Measurements from ENCODE around the gene FAM32A.

Gene FAM32A

DNA sequence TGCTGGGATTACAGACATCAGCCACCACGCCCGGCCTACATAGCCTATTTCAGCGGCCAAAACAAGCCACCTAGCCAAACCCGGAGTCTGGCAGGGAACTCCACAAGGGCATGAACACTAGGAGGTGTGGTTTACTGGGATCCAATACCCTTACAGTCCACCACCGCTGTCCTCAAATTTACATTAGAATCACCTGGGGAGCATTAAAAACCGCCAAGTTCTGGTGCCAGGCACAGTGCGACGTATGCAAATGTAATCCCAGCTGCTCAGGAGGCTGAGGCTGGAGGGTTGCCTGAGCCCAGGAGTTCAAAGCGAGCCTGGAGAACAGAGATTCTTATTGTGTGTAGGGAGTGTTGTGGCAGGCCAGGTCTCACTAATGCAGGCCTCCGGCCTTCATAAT, 8.3 kb downstream of the FAM32A start:
- no peak for TF ChIP-seq CTCF (IDR thresholded peaks at IDR 0.05; ENCODE audit: insufficient read depth, missing control alignments)
- DNase-seq (ENCODE audit: insufficient read length, low spot score): no peak
- FAIRE-seq: no peak

DNA sequence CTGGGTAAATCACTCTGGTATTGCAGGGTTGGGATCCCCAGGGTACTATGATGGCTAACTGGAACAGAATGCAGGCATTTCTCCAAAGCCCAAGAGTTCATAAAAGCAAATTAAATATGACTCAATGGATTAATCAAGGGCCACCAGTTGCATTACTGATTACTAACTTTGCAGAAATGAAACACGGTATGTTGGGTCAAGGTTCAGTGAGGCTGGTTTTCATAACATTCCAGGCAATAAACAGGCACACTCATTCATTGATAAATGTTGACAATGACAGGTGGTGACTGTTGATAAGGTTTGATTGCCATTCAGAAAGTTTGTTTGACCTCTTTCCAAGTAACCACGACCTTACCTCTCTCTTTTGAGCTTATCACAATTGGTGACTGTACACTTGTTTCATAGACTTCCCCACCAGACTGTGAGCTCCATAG, 12.0 kb downstream of the FAM32A start:
- FAIRE-seq (no peak), DNase-seq (ENCODE audit: insufficient read length, low spot score) (no peak)
- no peak for TF ChIP-seq CTCF (IDR thresholded peaks at IDR 0.05; ENCODE audit: insufficient read depth, missing control alignments)

GRCh38 chr19:16197622-16198369, 12.6 kb downstream of the FAM32A start, which contains the start of gene AP1M1:
TSS of gene AP1M1 (plus strand) at chr19:16197911. CDS start at chr19:16198027, 116 bp downstream.
- TF ChIP-seq CTCF (IDR thresholded peaks at IDR 0.05; ENCODE audit: insufficient read depth, missing control alignments): no peak
- DNase-seq (ENCODE audit: insufficient read length, low spot score) (peak; percentile 96), FAIRE-seq (no peak)

DNA sequence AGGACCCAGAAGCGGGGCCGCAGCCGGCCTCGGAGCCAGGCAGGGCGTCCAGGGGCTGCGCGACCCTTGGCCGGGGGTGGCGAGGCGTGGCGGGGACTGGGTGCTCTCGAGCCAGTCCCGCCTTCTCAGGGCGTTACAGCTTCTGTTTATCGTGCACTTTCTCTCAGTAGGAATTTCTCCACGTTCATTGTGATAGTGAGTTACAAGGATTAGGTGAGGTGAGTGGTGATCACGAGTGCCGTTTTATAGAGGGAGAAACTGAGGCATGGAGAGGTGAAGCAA, 13.1 kb downstream of the FAM32A start:
- no peak for FAIRE-seq
- no peak for TF ChIP-seq CTCF (IDR thresholded peaks at IDR 0.05; ENCODE audit: insufficient read depth, missing control alignments)
- DNase-seq (ENCODE audit: insufficient read length, low spot score): no peak

GRCh38 chr19:16199275-16199932, 14.2 kb downstream of the FAM32A start:
- TF ChIP-seq CTCF (IDR thresholded peaks at IDR 0.05; ENCODE audit: insufficient read depth, missing control alignments): no peak
- no peak for FAIRE-seq

DNA sequence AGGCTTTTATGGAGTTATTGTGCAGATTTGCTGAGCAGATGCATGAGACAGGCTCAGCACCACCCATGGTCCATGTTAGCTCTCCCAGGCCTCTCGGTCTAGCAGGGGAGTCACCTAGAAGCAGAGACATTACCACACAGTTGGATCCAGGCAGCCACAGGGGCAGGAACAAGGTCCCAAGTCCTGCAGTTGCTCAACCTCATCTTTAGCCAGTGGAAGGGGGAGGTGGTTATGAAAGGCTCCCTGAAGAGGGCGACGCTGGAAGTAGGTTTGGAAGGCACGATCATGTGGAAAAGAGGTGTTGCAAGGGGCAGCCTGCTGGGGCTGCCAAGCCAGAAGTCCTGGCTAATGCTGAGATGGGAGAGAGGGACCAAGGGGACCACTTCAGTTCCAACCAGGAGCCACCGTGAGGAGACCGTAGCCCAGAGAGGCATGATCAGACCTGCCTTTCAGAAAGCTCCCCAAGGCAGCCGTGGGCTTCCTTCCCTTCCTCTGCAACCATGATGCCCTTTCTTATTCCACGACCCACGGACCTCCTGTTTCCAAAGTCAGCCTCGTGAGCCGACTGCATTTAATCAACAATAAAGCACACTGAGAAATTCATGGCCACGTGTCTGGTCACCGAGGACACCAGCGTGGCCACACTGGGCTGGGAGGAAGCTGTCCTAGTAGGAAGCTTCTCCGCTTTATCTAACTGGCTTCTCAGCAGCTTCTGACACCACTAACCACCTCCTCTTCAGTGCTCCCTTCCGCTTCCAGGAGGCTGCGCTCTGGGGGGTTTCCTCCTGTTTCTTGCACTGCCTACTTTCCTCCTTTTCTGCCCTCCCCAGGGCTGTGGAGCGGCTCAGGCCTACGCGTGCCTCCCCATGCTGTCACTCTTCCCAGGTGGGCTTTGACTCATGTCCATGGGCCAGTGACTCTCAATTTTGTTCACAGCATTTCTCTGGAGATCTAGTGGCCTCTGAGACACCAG, 15.1 kb downstream of the FAM32A start:
- FAIRE-seq (no peak), DNase-seq (ENCODE audit: insufficient read length, low spot score) (no peak)
- no peak for TF ChIP-seq CTCF (IDR thresholded peaks at IDR 0.05; ENCODE audit: insufficient read depth, missing control alignments)

More at GRCh38 chr19:16199275-16199932, 14.2 kb downstream of the FAM32A start:
- no peak for DNase-seq (ENCODE audit: insufficient read length, low spot score)

Measured in D721Med (cell line).